ENCODE results near the gene TOMM7. TPM values are rescaled to one million over a fixed set of nuclear protein-coding genes. Genes with fewer than 3 reads are reported as not detected.
A peak's percentile ranks its signal among the peaks of the same experiment; 100 is the strongest.
"Not testable (repeated sequence)": the region's sequence is repeated elsewhere in the genome, so short reads cannot be mapped to it uniquely, and the experiment has no call there.

The TOMM7 gene
- total RNA-seq, 2 experiments from 2014 or later: 206 to 208 TPM

- ChIA-PET POLR2A (no interaction called here), CTCF (interaction anchor here (1.1 kb wide), 1 partner anchor 243 kb away, joined by 3 read pairs; no protein-coding TSS in a partner anchor)
- DNase-seq (no peak), ATAC-seq (no peak)
- peaks cover 34% of the 10 kb centered on the region for H3K36me3 Mint-ChIP-seq (ENCODE audit: low read depth)
- H3K9me3 Mint-ChIP-seq (ENCODE audit: insufficient read depth): no peaks in the 10 kb centered on the region
- peaks cover 8% of the 10 kb centered on the region for H3K4me1 Mint-ChIP-seq (ENCODE audit: low read depth)
- H3K27me3 Mint-ChIP-seq (ENCODE audit: low read depth): no peaks in the 10 kb centered on the region
- H3K27ac Mint-ChIP-seq: no peak overlapping the region
- no peak overlapping the region for H3K4me3 Mint-ChIP-seq
Observed at GRCh38 chr7:22812353-22812752, 10.3 kb downstream of the TOMM7 start.

GRCh38 chr7:22811746-22812280, 10.8 kb downstream of the TOMM7 start:
- ATAC-seq (no peak), DNase-seq (no peak)
- no peaks in the 10 kb centered on the region for H3K9me3 Mint-ChIP-seq (ENCODE audit: insufficient read depth)
- peaks cover 33% of the 10 kb centered on the region for H3K36me3 Mint-ChIP-seq (ENCODE audit: low read depth)
- ChIA-PET CTCF (interaction anchor here (1.1 kb wide), 1 partner anchor 243 kb away, joined by 3 read pairs; no protein-coding TSS in a partner anchor), POLR2A (no interaction called here)
- no peaks in the 10 kb centered on the region for H3K27me3 Mint-ChIP-seq (ENCODE audit: low read depth)
- H3K4me1 Mint-ChIP-seq (ENCODE audit: low read depth): peaks cover 8% of the 10 kb centered on the region
- no peak overlapping the region for H3K4me3 Mint-ChIP-seq
- H3K27ac Mint-ChIP-seq: no peak overlapping the region

- no peak overlapping the region for H3K4me3 Mint-ChIP-seq
- no peaks in the 10 kb centered on the region for H3K27me3 Mint-ChIP-seq (ENCODE audit: low read depth)
- H3K27ac Mint-ChIP-seq: peak overlapping the region; percentile 17
- DNase-seq (no peak), ATAC-seq (no peak)
- H3K36me3 Mint-ChIP-seq (ENCODE audit: low read depth): peaks cover 26% of the 10 kb centered on the region
- ChIA-PET CTCF (interaction anchor here (1.4 kb wide), 1 partner anchor 29 kb away, joined by 10 read pairs; no protein-coding TSS in a partner anchor), POLR2A (no interaction called here)
- no peaks in the 10 kb centered on the region for H3K9me3 Mint-ChIP-seq (ENCODE audit: insufficient read depth)
- peaks cover 8% of the 10 kb centered on the region for H3K4me1 Mint-ChIP-seq (ENCODE audit: low read depth)
Observed at GRCh38 chr7:22810843-22811242, 11.8 kb downstream of the TOMM7 start.

GRCh38 chr7:22809902-22810642, 12.6 kb downstream of the TOMM7 start:
- ATAC-seq (no peak), DNase-seq (no peak)
- Mint-ChIP-seq H3K9me3 (ENCODE audit: insufficient read depth) (no peaks in the 10 kb centered on the region), H3K4me3 (no peak overlapping the region), H3K4me1 (ENCODE audit: low read depth) (peaks cover 6% of the 10 kb centered on the region), H3K36me3 (ENCODE audit: low read depth) (peaks cover 25% of the 10 kb centered on the region), H3K27ac (no peak overlapping the region), H3K27me3 (ENCODE audit: low read depth) (peaks cover 2% of the 10 kb centered on the region)
- CTCF ChIA-PET: interaction anchor here (1.4 to 1.9 kb wide), 2 partner anchors 26 to 28 kb away, joined by 4 to 10 read pairs; no protein-coding TSS in a partner anchor
- POLR2A ChIA-PET: interaction anchor here (0.6 kb wide), 1 partner anchor 1062 kb away, joined by 3 read pairs; no protein-coding TSS in a partner anchor

- Mint-ChIP-seq H3K4me1 (ENCODE audit: low read depth) (no peaks in the 10 kb centered on the region), H3K27ac (no peak overlapping the region), H3K9me3 (ENCODE audit: insufficient read depth) (no peaks in the 10 kb centered on the region), H3K27me3 (ENCODE audit: low read depth) (peaks cover 2% of the 10 kb centered on the region), H3K4me3 (no peak overlapping the region), H3K36me3 (ENCODE audit: low read depth) (peaks cover 16% of the 10 kb centered on the region)
- ATAC-seq (no peak), DNase-seq (no peak)
- POLR2A ChIA-PET: no interaction called here
- CTCF ChIA-PET: no interaction called here
Observed at GRCh38 chr7:22808140-22808539, 14.5 kb downstream of the TOMM7 start.

GRCh38 chr7:22806752-22807151, 15.9 kb downstream of the TOMM7 start:
- H3K27ac Mint-ChIP-seq: no peak overlapping the region
- ATAC-seq: no peak
- H3K36me3 Mint-ChIP-seq (ENCODE audit: low read depth): peaks cover 5% of the 10 kb centered on the region
- no peaks in the 10 kb centered on the region for H3K4me1 Mint-ChIP-seq (ENCODE audit: low read depth)
- no peak overlapping the region for H3K4me3 Mint-ChIP-seq
- ChIA-PET POLR2A (no interaction called here), CTCF (interaction anchor here (1.0 kb wide), 1 partner anchor 11 kb away, joined by 3 read pairs; no protein-coding TSS in a partner anchor)
- DNase-seq: no peak
- H3K27me3 Mint-ChIP-seq (ENCODE audit: low read depth): peaks cover 2% of the 10 kb centered on the region
- no peaks in the 10 kb centered on the region for H3K9me3 Mint-ChIP-seq (ENCODE audit: insufficient read depth)

- ATAC-seq: no peak
- no peak overlapping the region for H3K4me3 Mint-ChIP-seq
- H3K27me3 Mint-ChIP-seq (ENCODE audit: low read depth): peaks cover 2% of the 10 kb centered on the region
- CTCF ChIA-PET: no interaction called here
- H3K36me3 Mint-ChIP-seq (ENCODE audit: low read depth): no peaks in the 10 kb centered on the region
- no peak for DNase-seq
- H3K27ac Mint-ChIP-seq: no peak overlapping the region
- POLR2A ChIA-PET: no interaction called here
- no peaks in the 10 kb centered on the region for H3K4me1 Mint-ChIP-seq (ENCODE audit: low read depth)
- H3K9me3 Mint-ChIP-seq (ENCODE audit: insufficient read depth): no peaks in the 10 kb centered on the region
Observed at GRCh38 chr7:22805227-22805626, 17.4 kb downstream of the TOMM7 start.

GRCh38 chr7:22802831-22803230, 19.8 kb downstream of the TOMM7 start:
- DNase-seq; H3K4me1 Mint-ChIP-seq (ENCODE audit: low read depth); H3K27me3 Mint-ChIP-seq (ENCODE audit: low read depth); H3K27ac Mint-ChIP-seq; ATAC-seq; H3K4me3 Mint-ChIP-seq; POLR2A ChIA-PET; CTCF ChIA-PET; H3K36me3 Mint-ChIP-seq (ENCODE audit: low read depth); H3K9me3 Mint-ChIP-seq (ENCODE audit: insufficient read depth): not testable (repeated sequence)

GRCh38 chr7:22802426-22802825, 20.2 kb downstream of the TOMM7 start:
- no peak for DNase-seq
- CTCF ChIA-PET: no interaction called here
- no peaks in the 10 kb centered on the region for H3K4me1 Mint-ChIP-seq (ENCODE audit: low read depth)

GRCh38 chr7:22801912-22802311, 20.7 kb downstream of the TOMM7 start:
- no peak overlapping the region for H3K4me3 Mint-ChIP-seq
- no peak for ATAC-seq
- no peaks in the 10 kb centered on the region for H3K9me3 Mint-ChIP-seq (ENCODE audit: insufficient read depth)
- CTCF ChIA-PET: no interaction called here
- DNase-seq: no peak
- POLR2A ChIA-PET: no interaction called here
- no peak overlapping the region for H3K27ac Mint-ChIP-seq
- peaks cover 2% of the 10 kb centered on the region for H3K27me3 Mint-ChIP-seq (ENCODE audit: low read depth)
- no peaks in the 10 kb centered on the region for H3K36me3 Mint-ChIP-seq (ENCODE audit: low read depth)
- no peaks in the 10 kb centered on the region for H3K4me1 Mint-ChIP-seq (ENCODE audit: low read depth)

More at GRCh38 chr7:22802426-22802825, 20.2 kb downstream of the TOMM7 start:
- Mint-ChIP-seq H3K27me3 (ENCODE audit: low read depth) (peaks cover 2% of the 10 kb centered on the region), H3K36me3 (ENCODE audit: low read depth) (no peaks in the 10 kb centered on the region), H3K27ac (no peak overlapping the region), H3K9me3 (ENCODE audit: insufficient read depth) (no peaks in the 10 kb centered on the region), H3K4me3 (no peak overlapping the region)
- POLR2A ChIA-PET: no interaction called here
- no peak for ATAC-seq

GRCh38 chr7:22799633-22800032, 23.0 kb downstream of the TOMM7 start:
- ChIA-PET CTCF (no interaction called here), POLR2A (no interaction called here)
- H3K36me3 Mint-ChIP-seq (ENCODE audit: low read depth): no peaks in the 10 kb centered on the region
- H3K9me3 Mint-ChIP-seq (ENCODE audit: insufficient read depth): no peaks in the 10 kb centered on the region
- DNase-seq: no peak
- H3K4me3 Mint-ChIP-seq: no peak overlapping the region
- no peak for ATAC-seq
- no peak overlapping the region for H3K27ac Mint-ChIP-seq
- no peaks in the 10 kb centered on the region for H3K4me1 Mint-ChIP-seq (ENCODE audit: low read depth)
- H3K27me3 Mint-ChIP-seq (ENCODE audit: low read depth): no peaks in the 10 kb centered on the region

- Mint-ChIP-seq H3K4me1 (ENCODE audit: low read depth) (no peaks in the 10 kb centered on the region), H3K36me3 (ENCODE audit: low read depth) (no peaks in the 10 kb centered on the region), H3K27me3 (ENCODE audit: low read depth) (peaks cover 4% of the 10 kb centered on the region), H3K27ac (no peak overlapping the region), H3K4me3 (no peak overlapping the region), H3K9me3 (ENCODE audit: insufficient read depth) (no peaks in the 10 kb centered on the region)
- ChIA-PET CTCF (interaction anchor here (1.0 kb wide), 1 partner anchor 11 kb away, joined by 3 read pairs; no protein-coding TSS in a partner anchor), POLR2A (no interaction called here)
- ATAC-seq (no peak), DNase-seq (no peak)
Observed at GRCh38 chr7:22793593-22794462, 28.8 kb downstream of the TOMM7 start.
